Measurements from ENCODE around the gene FSD1.

GRCh38 chr19:4350111-4350510 is 45.7 kb downstream of the FSD1 start:
- TF ChIP-seq CTCF (IDR thresholded peaks at IDR 0.05) (no peak), POLR2A (IDR thresholded peaks at IDR 0.05) (no peak)

All from right lobe of liver (tissue), 4 donors.